HepG2 (cell line): ENCODE results near the gene SLC23A3. TPM values are rescaled to one million over a fixed set of nuclear protein-coding genes. Genes with fewer than 3 reads are reported as not detected.

Experiments used
- ATAD3A ChIP-seq: sonication (generic); formaldehyde crosslinking; IDR thresholded peaks from 2 replicates; pipeline ENCODE4 v1.4.0; 2020; ENCODE audit warnings: missing genetic modification reagents
- CHD4 ChIP-seq: fragments of 200-600 bp; sonication (generic); IDR thresholded peaks from 2 replicates; pipeline ENCODE4 v1.7.0; 2017; ENCODE audit warnings: mild to moderate bottlenecking, low read length, borderline replicate concordance
- E2F1 ChIP-seq: sonication (generic); formaldehyde crosslinking; IDR thresholded peaks from 2 replicates; pipeline ENCODE4 v1.5.0; 2020; ENCODE audit warnings: missing genetic modification reagents
- HCFC1 ChIP-seq: fragments of 150-350 bp; IDR thresholded peaks from 2 replicates; pipeline ENCODE4 v1.6.1; 2014; ENCODE audit warnings: low read depth, low read length
- HNF4G ChIP-seq, 2 experiments: sonication (generic) in 1 of 2; formaldehyde crosslinking in 1 of 2; IDR thresholded peaks; 2 replicates each; pipeline versions ENCODE4 v1.4.0 to v1.6.1; 2011 to 2020; ENCODE audit warnings: borderline replicate concordance in 2 of 2, low read depth in 2 of 2, mild to moderate bottlenecking in 2 of 2, low read length in 1 of 2, missing genetic modification reagents in 1 of 2, moderate library complexity in 1 of 2
- LCORL ChIP-seq, 2 experiments: fragments of 450-650 bp in 1 of 2; sonication (generic) in 1 of 2; formaldehyde crosslinking in 1 of 2; IDR thresholded peaks; 2 replicates each; pipeline versions ENCODE4 v1.5.0 to v1.6.1; 2017 to 2020; ENCODE audit warnings: antibody characterized with exemption in 1 of 2, missing genetic modification reagents in 1 of 2
- NCOR1 ChIP-seq: fragments of 200-600 bp; sonication (generic); IDR thresholded peaks from 2 replicates; pipeline ENCODE4 v1.7.0; 2017; ENCODE audit warnings: antibody characterized with exemption, low read length, borderline replicate concordance
- RBAK ChIP-seq: sonication (generic); formaldehyde crosslinking; IDR thresholded peaks from 2 replicates; pipeline ENCODE4 v1.5.1; 2020; ENCODE audit warnings: mild to moderate bottlenecking, missing genetic modification reagents
- TFAP4 ChIP-seq: sonication (generic); IDR thresholded peaks from 2 replicates; pipeline ENCODE4 v1.6.1; 2016; ENCODE audit warnings: low read depth, borderline replicate concordance
- TP53 ChIP-seq: sonication (generic); formaldehyde crosslinking; conservative IDR thresholded peaks from 2 replicates; pipeline ENCODE4 v1.4.0; 2020; ENCODE audit warnings: missing genetic modification reagents
- ZFX ChIP-seq: sonication (generic); formaldehyde crosslinking; IDR thresholded peaks from 2 replicates; pipeline ENCODE4 v1.4.0; 2020; ENCODE audit warnings: mild to moderate bottlenecking, low read depth, missing genetic modification reagents, moderate library complexity
- ZKSCAN1 ChIP-seq: fragments of 150-350 bp; IDR thresholded peaks from 2 replicates; pipeline ENCODE4 v1.6.1; 2014; ENCODE audit warnings: low read length
- ZMYM2 ChIP-seq: sonication (generic); formaldehyde crosslinking; IDR thresholded peaks from 2 replicates; pipeline ENCODE4 v1.8.0; 2022; ENCODE audit warnings: mild to moderate bottlenecking, missing genetic modification reagents
- ZNF143 ChIP-seq: sonication (generic); formaldehyde crosslinking; IDR thresholded peaks from 2 replicates; pipeline ENCODE4 v1.4.0; 2020; ENCODE audit warnings: missing genetic modification reagents
- ZNF724P ChIP-seq: sonication (generic); formaldehyde crosslinking; IDR thresholded peaks from 2 replicates; pipeline ENCODE4 v1.8.0; 2022; ENCODE audit warnings: missing genetic modification reagents, borderline replicate concordance
- ZNF775 ChIP-seq: sonication (generic); formaldehyde crosslinking; IDR thresholded peaks from 2 replicates; pipeline ENCODE4 v1.4.0; 2020; ENCODE audit warnings: missing genetic modification reagents, mild to moderate bottlenecking, moderate library complexity, borderline replicate concordance
- polyA plus RNA-seq, 8 experiments: library from polyadenylated mRNA; depleted of rRNA in 3 of 8; stranded (reverse) in 7 of 8; unstranded in 1 of 8; fragments of >200 nt; fragmentation: Illumina TruSeq in 4 of 8; extraction: Trizol in 4 of 8; gene quantifications; 2 replicates each; pipeline versions ENCODE4 v1.2.1 to v1.2.3, GENCODE V29; 2011 to 2016; ENCODE audit warnings: low read depth in 4 of 8, missing spikeins in 1 of 8, mixed read lengths in 1 of 8; ENCODE audit not compliant: insufficient read depth in 1 of 8
- total RNA-seq, 5 experiments: library from RNA; depleted of rRNA; stranded (reverse); fragments of >200 nt; fragmentation: Illumina TruSeq; extraction: Trizol; gene quantifications; 2 replicates each; pipeline ENCODE4 v1.2.3, GENCODE V29; 2016; ENCODE audit warnings: low read depth in 1 of 5
- TF ChIP-seq, protein P1 (sequence below): sonication (generic); formaldehyde crosslinking; IDR thresholded peaks from 2 replicates; pipeline ENCODE4 v1.5.1; 2020; ENCODE audit warnings: missing genetic modification reagents, mild to moderate bottlenecking, borderline replicate concordance
- TF ChIP-seq, protein P2 (sequence below): sonication (generic); formaldehyde crosslinking; conservative IDR thresholded peaks from 2 replicates; pipeline ENCODE4 v1.4.0; 2020; ENCODE audit warnings: missing genetic modification reagents
- TF ChIP-seq, protein P3 (sequence below): sonication (generic); formaldehyde crosslinking; IDR thresholded peaks from 2 replicates; pipeline ENCODE4 v1.5.1; 2020; ENCODE audit warnings: missing genetic modification reagents, mild to moderate bottlenecking, borderline replicate concordance
- TF ChIP-seq, protein P4 (sequence below): sonication (generic); formaldehyde crosslinking; IDR thresholded peaks from 2 replicates; pipeline ENCODE4 v1.5.0; 2020; ENCODE audit warnings: missing genetic modification reagents

The SLC23A3 gene
- total and polyA plus RNA-seq, 2 of the 13 experiments (the other 11 are each of a cell fraction or from before 2014, with no cell fraction given), result 0.38 to 0.78 TPM

GRCh38 chr2:219160186-219161017 is 9.4 kb downstream of the SLC23A3 start, which contains the start of gene NHEJ1 (continued):
- TF ChIP-seq, protein P1, sequence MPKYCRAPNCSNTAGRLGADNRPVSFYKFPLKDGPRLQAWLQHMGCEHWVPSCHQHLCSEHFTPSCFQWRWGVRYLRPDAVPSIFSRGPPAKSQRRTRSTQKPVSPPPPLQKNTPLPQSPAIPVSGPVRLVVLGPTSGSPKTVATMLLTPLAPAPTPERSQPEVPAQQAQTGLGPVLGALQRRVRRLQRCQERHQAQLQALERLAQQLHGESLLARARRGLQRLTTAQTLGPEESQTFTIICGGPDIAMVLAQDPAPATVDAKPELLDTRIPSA (CRISPR knock-in tag), result peak; percentile 98
- TF ChIP-seq ZNF143 (CRISPR knock-in tag), result peak; percentile 66; the same call in 1 of the 2 replicates
- TF ChIP-seq ZNF775, result no peak
- peak; percentile 54; the same call in 1 of the 2 replicates for TF ChIP-seq LCORL (IDR thresholded peaks at IDR 0.05)
- TF ChIP-seq LCORL (CRISPR knock-in tag; IDR thresholded peaks at IDR 0.05), result peak; percentile 93
- no peak for TF ChIP-seq HNF4G (IDR thresholded peaks at IDR 0.05; ENCODE audit: borderline replicate concordance, low read depth, low read length)
- TF ChIP-seq HNF4G (CRISPR knock-in tag; IDR thresholded peaks at IDR 0.05; ENCODE audit: borderline replicate concordance, low read depth), result peak; percentile 78
- peak; percentile 100 for TF ChIP-seq ZFX
- no peak; the same call in 1 of the 2 replicates for TF ChIP-seq E2F1 (CRISPR knock-in tag)
- TF ChIP-seq RBAK (CRISPR knock-in tag), result 0 out of 2 replicates have a peak, but pooled peaks have one; percentile 50
- TF ChIP-seq, protein P2, sequence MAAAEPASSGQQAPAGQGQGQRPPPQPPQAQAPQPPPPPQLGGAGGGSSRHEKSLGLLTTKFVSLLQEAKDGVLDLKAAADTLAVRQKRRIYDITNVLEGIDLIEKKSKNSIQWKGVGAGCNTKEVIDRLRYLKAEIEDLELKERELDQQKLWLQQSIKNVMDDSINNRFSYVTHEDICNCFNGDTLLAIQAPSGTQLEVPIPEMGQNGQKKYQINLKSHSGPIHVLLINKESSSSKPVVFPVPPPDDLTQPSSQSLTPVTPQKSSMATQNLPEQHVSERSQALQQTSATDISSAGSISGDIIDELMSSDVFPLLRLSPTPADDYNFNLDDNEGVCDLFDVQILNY (CRISPR knock-in tag), result peak; percentile 63; the same call in 1 of the 2 replicates
- no peak for TF ChIP-seq HCFC1
- TF ChIP-seq ZKSCAN1, result no peak; the same call in 1 of the 2 replicates
- no peak; the same call in 1 of the 2 replicates for TF ChIP-seq NCOR1
- TF ChIP-seq, protein P3, sequence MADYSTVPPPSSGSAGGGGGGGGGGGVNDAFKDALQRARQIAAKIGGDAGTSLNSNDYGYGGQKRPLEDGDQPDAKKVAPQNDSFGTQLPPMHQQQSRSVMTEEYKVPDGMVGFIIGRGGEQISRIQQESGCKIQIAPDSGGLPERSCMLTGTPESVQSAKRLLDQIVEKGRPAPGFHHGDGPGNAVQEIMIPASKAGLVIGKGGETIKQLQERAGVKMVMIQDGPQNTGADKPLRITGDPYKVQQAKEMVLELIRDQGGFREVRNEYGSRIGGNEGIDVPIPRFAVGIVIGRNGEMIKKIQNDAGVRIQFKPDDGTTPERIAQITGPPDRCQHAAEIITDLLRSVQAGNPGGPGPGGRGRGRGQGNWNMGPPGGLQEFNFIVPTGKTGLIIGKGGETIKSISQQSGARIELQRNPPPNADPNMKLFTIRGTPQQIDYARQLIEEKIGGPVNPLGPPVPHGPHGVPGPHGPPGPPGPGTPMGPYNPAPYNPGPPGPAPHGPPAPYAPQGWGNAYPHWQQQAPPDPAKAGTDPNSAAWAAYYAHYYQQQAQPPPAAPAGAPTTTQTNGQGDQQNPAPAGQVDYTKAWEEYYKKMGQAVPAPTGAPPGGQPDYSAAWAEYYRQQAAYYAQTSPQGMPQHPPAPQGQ, result peak; percentile 53; the same call in 1 of the 2 replicates
- TF ChIP-seq, protein P4, sequence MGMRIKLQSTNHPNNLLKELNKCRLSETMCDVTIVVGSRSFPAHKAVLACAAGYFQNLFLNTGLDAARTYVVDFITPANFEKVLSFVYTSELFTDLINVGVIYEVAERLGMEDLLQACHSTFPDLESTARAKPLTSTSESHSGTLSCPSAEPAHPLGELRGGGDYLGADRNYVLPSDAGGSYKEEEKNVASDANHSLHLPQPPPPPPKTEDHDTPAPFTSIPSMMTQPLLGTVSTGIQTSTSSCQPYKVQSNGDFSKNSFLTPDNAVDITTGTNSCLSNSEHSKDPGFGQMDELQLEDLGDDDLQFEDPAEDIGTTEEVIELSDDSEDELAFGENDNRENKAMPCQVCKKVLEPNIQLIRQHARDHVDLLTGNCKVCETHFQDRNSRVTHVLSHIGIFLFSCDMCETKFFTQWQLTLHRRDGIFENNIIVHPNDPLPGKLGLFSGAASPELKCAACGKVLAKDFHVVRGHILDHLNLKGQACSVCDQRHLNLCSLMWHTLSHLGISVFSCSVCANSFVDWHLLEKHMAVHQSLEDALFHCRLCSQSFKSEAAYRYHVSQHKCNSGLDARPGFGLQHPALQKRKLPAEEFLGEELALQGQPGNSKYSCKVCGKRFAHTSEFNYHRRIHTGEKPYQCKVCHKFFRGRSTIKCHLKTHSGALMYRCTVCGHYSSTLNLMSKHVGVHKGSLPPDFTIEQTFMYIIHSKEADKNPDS (CRISPR knock-in tag), result peak; percentile 86; the same call in 1 of the 2 replicates
- no peak for TF ChIP-seq ZNF724P (CRISPR knock-in tag)
- TF ChIP-seq ZMYM2, result no peak
- no peak for TF ChIP-seq CHD4
- TF ChIP-seq TFAP4, result peak; percentile 14; the same call in 1 of the 2 replicates
- peak; percentile 81 for TF ChIP-seq TP53 (CRISPR knock-in tag)
- no peak for TF ChIP-seq ATAD3A (CRISPR knock-in tag)
